Measurements from ENCODE around the gene HRAS.
"Not testable (repeated sequence)": the region's sequence is repeated elsewhere in the genome, so short reads cannot be mapped to it uniquely, and the experiment has no call there.

HRAS gene

DNA sequence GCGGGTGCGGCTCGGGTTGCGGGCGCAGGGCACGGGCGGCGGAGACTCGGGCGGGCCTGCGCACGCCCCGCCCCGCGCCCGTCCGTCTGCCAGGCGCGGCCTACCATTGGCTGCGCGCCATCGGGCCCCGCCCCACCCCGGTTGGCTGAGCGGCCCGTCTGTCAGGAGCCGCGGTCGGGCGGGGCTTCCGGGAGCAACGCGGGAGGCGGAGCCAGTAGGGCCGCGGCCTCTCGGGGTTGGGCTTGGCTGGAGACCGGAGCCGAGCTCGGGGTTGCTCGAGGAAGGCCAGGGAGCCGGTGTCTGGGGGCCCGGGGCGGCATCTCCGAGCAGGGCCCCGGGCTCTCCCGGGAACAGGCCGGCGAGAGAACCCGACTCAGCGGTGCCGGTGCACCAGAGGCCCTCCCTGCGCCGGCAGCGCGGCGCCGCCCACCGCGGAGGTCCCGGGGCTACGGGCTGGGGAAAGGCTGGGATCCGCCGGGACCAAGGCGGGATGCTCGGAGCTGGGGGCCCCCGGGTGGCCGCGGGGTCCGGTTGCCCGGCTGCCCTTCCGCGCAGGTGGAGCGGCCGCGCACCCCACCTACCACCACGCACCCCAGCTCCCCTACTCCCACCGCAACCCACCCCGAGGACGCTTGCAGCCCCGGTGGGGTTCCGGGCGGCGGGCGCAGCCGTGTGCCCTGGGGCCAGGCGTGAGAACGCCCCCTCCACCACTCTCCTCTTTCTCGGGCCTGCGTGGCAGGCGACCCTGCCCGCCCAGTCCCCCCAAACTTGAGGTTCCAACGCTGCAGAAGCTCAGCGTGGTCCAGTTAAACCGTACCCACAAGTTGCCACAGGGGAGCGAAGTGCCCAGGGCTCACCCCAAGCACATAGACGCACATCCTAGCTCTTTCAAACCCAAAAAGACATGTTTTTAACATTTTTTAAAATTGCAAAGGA, at the start of gene HRAS:
TSS of gene HRAS (minus strand) at position 58 of the 936 bp plus-strand sequence.
- DNase-seq (ENCODE audit: low read depth, low spot score): peak; percentile 89

DNA sequence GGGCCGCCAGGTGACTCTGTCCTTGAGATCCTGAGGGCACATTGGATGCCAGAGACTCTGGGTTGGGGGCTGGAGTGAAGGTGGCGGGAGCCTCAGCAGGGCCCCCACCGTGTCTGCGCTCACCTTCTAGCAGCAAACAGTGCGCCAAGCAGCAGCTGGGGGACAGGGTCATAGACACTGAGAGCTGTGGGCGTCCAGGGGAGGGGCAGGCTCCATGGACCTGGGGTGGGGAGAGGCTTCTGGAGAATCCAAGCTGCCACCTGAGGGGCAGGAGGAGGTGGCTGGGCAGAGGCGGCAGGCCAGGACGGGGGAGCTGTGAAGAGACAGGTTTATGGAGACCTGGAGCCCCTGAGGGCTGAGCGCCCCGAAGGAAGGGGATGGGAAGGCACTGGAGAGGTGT, 48.9 kb upstream of the HRAS start:
- DNase-seq (ENCODE audit: low read depth, low spot score): no peak

DNA sequence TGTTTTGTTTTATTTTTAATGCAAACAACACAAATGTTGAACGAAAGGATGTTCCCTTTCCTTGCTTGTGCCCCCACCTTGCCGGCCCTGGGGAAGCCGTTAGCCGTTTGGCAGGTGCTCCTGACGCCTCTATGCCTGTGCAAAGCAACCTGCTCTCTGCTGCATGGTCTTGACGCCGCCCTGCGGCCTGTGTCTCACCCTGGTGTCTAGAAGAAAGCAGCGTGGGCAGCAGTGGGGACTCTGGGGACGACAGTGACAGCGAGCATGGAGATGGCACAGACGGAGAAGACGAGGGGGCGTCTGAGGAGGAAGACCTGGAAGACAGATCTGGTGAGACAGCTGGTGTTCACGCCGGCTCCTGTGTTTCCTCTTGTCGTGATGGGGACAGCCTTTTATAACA, 46.4 kb upstream of the HRAS start:
- DNase-seq (ENCODE audit: low read depth, low spot score): no peak

DNA sequence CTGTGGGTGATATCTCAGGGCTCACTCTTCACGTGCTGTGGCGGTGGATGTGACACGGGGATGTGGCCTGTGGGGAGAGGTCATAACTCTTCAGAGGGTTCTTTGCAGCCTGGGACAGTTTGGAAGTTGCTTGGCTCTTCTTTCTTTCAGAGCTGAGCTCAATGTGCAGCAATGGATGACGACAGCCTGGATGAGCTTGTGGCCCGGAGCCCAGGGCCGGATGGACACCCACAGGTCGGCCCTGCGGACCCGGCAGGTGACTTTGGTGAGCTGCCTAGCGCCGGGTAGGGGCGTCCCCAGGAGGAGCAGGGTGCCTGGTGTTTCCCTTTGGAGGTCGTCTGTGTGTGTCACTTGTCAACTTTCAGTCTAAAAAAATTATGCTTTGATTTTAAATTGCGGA, 46.0 kb upstream of the HRAS start:
- no peak for DNase-seq (ENCODE audit: low read depth, low spot score)

DNA sequence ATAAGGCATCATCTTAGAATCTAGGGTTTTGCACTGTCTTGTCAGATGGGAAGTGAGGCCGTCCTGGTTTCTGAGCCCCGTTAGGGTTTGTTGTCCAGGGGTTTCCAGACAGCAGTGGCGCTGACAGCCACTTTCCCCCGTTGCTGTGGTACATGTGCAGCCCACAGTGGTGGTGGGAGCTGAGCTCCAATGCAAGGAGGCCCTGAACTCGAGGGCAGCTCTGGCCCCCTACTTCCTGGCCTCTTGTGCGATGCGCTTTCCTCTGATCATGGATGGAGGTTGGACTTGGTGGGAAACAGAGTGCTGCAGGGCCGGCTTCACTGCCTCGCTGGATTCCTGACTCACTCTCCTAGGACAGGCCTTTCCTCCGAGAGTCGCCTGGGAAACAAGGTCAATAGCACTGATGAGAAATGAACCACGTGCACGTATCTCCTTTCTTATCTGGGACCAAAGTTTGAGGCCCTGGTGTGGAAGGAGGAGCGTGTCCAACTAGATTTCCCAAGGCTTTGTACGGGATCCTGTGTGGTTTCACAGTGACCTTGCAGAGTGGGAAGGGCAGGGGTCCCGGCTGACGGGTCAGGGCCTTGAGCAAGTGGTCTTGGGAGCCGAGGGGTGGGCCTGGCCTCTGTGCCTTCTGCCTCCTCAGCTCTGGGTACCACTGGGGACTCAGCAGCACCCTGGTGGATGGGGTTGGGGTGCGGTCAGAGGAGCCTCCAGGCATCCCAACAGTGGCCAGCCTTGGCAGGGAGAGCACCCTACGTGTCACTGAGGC, 44.6 kb upstream of the HRAS start:
- no peak for DNase-seq (ENCODE audit: low read depth, low spot score)

DNA sequence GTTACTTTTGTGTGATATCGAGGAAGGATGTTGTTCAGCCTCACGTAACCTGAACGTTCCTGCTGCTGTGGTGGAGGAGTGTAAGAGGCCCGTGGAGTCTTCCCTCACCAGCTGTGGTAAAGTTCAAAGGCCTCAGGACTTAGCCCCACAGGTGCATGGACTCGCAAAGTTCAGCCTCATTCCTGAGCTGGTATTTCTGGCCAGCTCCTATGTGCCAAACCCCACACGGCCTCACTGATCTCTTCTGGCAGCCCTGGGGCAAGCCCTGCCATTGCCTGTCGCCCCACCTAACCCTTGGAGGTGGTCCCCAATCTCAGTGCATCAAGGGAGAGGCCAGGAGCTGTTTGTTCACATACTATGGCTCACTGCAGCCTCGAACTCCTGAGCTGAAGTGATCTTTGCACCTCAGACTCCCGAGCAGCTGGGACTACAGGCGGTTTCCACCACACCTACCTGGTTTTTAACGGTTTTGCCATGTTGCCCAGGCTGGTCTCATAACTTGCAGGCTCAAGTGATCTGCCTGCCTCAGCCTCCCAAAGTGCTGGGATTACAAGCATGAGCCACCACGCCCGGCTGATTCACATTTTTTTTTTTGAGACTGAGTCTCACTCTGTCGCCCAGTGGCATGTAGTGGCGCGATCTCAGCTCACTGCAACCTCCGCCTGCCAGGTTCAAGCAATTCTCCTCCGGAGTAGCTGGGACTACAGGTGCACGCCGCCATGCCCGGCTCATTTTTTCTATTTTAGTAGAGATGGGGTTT, 43.1 kb upstream of the HRAS start:
- DNase-seq (ENCODE audit: low read depth, low spot score): no peak

DNA sequence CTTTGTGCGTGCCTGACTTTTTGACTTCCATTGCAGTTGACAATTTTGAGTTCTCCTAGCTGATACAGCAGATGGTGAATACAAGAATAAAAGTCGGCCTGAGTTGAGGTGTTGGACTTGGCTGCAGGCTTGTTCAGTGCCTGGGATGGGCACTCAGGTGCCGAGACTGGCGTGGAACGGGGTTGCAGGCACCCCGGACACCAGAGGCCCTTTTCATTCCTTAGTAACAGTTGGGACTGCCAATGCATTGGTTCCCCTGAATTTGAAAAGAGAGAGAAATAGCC, 42.2 kb upstream of the HRAS start:
- DNase-seq (ENCODE audit: low read depth, low spot score): no peak

DNA sequence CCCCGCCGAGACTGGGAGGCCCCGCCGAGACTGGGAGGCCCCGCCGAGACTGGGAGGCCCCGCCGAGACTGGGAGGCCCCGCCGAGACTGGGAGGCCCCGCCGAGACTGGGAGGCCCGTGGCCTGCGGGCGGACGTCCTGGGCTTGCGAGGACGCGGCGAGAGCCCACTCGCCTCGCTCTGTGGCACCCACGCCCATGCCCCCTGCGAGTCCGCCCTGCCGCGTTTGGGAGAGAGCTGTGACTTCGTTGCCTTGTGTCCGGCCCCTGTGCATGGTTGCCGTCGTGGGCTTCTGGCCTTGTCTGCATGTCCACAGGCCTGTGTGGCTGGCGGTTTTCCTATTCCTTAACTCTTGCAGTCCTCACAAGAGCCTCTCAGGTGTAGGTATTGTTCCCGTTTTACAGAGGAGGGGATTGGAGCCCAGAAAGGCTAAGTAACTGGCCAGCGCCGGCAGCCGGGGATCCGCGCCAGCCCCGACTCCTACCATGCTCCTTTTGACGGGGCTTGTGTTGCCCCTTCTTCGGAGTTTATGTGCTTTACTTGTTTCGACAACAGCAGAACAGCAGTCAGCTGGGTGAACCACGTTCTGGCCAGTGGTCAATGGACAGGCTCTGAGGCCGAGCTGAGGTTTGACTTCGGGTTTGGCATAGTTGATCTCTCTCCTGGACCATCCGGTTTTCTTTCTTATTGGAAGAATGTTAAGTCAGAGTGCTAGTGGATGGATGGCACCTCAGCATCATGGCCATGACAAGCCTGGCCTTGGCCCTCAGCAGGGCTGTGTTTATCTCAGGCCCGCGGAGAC, 41.6 kb upstream of the HRAS start:
- no peak for DNase-seq (ENCODE audit: low read depth, low spot score)

DNA sequence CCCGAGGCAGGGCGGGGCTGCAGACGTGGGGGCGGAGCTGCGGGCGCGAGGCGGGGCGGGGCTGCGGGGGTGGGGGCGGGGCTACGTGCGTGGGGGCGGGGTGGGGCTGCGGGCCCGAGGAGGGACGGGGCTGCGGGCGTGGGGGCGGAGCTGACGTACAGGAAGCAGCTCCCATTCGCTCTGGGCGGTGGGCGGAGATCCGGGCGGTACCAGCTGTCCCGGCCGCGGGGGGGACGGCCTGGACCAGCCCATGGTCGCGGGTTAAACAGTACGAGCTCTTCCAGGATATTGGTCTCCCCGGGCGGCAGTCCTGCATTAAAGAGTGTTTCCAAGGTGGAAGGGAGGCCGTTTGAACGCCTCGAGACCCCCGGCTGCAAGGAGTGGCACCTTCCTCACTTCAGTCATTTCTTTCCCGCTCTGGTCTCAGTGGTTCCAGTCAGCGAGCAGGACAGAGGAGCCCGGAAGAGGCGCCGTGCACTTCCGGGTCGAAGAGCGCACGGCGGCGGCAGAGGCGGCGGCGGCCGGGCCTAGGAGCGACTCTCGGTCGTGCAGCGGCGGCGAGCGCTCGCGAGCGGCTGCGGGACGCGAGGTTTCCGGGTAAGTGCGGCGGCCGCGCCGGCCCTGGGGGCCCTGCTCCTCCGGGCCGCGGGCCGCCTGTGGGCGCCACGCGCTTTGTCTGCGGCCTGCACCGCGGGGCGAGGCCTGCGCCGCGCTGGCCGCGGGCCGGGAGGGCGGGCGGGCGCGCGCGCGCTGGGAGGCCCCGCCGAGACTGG, 40.8 kb upstream of the HRAS start, which contains the start of gene PHRF1:
TSS of gene PHRF1 (plus strand) at position 475 of the 773 bp plus-strand sequence. CDS start 5,043 bp downstream, outside the sequence.
- peak; percentile 91 for DNase-seq (ENCODE audit: low read depth, low spot score)

DNA sequence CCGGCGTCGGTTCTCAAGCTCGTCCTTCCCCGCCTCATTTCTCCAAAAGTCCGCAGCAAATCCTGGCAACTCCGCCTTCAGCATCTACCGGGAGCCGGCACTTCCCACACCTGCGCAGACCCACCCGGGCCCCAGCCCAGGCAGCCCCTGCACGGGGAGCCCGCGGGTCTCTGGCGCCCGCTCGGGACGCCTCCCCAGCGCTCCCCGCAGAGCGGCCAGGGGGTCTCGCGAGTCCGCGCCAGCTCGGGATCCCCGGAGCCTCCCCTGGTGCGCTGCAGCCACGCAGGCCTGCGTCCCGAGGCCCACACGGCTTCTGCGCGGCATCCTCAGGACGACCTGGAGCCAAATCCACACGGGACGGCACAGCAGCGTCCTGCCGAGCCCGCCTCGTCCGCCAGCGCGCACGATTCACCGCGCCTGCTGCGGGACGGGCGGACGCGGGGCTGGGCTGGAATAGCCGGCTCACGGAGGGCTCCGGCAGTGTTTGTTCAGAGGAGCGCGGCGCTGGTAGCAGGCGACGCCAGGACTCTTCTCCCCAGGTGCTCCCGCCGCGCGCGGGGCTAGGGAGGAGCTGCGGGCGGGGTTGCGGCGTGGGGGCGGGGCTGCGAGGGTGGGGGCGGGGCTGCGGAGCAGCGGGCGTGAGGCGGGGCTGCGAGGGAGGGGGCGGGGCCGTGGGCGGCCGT, 40.1 kb upstream of the HRAS start:
- no peak for DNase-seq (ENCODE audit: low read depth, low spot score)

DNA sequence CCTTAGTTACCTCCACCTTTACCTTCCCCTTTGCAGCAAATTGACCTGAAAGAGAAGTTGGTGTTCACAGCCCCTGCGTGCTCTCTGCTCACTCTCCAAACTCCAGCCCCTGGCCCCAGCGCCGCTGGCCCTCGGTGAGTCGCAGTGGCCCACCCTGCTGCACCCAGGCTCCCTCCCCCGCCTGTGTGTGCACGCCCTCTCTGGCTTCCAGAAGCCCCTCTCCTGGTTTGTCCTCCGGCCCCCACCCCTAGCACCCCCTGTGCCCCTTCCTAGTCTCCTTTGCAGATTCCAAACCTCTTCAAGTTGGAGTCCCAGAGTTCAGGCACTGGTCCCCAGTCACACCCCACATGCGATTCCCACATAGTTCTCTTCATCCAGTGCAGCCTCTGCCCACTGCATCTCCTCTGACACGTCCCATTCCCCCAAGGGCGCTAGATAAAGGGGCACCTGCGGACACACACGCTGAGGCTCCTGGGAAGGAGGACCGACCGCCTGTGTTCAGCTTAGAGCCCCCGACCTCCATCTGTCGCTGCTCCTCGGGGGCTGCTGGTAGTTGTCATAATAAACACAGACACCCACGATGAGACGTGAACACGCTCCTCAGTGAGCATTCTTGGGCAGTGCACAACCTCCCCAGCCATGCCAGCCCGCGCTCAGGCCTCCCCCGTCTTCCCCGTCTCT, 39.4 kb upstream of the HRAS start:
- DNase-seq (ENCODE audit: low read depth, low spot score): no peak

DNA sequence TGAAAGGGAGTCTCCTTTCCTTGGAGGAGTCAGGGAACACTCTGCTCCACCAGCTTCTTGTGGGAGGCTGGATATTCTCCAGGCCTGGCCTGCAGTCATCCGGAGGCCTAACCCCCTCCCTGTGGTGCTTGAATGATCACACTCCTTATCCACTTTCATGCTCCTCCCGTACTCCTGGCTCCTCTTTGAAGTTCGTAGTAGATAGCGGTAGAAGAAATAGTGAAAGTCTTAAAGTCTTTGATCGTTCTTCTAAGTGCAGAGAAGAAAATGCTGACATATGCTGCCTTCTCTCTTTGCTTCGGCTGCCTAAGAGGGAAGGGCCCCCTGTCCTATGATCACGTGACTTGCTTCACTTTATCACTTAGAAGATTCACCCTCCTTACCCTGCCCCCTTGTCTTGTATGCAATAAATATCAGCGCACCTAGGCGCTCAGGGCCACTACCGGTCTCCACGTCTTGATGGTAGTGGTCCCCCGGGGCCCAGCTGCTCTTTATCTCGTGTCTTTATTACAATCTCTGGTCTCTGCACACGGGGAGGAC, 38.7 kb upstream of the HRAS start:
- not testable (repeated sequence) for DNase-seq (ENCODE audit: low read depth, low spot score)

DNA sequence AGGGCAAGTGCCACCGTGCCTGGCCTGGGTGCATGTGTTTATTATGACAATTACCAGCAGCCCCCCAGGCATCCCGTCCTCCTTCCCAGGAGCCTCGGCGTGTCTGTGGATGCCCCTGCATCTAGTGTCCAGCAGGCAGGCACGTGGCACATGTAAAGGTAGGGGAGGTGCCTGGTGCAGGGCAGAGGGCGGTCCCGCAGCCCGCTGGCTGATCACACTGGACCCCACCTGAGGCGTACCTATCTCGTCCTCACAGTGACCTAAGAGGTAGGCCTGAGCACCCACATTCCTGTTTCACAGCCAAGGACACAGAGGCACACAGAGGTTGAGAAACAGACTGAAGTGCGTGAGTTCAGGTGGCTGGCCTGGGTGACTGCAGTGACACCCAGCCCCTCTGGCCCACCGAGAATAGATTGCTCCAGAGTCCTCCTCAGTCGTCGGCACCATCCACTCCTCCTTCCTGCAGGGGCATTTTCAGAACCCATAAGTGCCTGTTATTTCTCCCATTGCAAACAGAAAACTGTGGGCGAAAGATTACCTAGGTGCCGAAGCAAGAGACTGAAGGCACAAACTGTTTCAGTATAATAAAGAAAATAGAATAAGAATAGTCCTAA, 37.9 kb upstream of the HRAS start:
- no peak for DNase-seq (ENCODE audit: low read depth, low spot score)

DNA sequence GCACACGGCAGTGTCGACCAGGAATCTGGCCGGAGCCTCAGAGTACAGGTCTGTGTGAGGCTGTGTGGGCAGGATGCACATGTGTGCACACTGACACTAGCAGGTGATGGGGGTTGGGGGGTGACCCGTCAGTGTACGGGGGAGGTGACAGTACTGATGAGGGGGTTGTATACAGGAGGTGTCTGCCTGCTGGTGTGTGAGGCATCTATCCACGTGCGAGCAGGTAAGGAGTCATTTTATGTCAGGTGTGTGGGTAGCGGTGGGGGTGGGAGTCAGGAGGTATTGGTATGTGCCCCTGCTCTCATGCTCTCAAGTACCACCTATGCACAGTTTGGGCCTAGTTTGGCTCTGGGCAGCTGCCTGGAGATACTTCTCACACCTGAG, 36.4 kb upstream of the HRAS start:
- no peak for DNase-seq (ENCODE audit: low read depth, low spot score)

DNA sequence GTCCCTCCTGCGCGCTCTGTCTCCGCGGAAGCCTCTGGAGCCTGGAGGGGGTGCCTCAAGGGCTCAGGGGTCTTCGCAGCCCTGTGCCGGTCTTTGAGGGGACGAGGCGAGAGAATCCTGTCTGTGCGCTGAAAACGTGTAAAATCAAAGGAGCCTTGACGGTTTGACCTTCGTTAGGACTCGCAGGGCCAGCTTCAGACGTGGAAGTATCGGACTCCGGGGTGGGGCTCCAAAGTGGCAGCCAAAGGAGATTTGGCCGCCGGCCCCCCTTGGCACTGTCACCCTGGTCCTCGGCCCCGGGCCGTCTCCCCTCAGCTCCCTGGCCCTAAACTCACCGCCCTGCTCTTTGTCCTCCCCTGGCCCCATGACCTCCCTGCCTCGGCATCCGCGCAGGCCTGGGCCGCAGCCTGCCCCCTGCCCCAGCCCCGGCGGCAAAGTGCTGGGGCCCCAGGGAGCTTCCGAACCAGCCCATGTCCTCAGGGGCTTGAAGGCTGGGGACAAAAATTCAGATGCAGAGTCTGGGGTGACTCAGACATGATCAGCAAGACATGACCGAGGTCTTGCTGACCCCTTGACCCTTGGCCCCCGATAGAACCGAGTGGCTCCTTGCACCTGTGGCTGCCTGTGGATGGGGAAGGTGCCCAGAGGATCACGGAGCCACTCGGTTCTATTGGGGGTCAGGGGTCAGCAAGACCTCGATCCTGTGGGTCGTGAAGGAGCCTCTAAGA, 33.9 kb upstream of the HRAS start:
- no peak for DNase-seq (ENCODE audit: low read depth, low spot score)

DNA sequence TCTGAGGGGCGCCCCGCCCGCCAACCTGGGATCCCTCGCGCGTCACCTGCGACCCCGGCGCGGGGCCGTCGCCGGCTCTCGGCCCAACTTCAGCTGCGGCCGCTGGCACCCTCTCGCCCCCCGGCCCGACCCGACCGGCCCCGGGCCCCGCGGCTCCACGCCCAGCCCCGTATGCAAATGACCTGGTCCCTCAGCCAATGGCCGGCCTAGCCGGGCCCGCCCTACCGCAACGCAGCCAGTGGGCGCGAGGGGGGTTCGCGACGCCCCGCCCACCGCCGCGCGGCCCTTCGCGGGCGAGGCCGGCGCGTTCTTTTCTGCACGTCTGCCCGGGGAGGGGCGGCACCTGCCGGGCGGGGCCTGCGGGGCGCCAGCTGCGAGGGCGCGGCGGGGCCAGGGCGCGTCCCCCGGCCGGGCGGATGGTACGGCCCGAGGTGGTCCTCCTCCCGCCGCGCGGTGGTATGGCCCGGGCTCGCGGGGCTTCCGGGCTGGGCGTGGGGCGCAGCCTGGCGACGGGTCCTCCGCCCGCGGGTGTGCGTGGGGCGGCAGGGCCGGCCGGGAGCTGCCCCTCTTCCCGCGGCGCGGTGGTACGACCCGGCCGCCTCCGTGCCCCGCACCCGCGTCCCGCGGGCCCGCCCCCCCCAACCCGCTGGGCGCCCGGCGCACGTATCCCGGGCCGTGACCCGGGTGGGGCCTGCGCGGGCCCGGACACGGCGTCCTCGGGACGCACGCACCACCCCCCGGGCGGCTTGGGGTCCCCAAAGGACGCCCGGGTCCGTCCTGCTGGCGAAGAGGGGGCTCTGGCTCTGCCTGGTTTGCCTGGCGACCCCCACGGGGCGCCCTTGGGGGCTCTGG, 33.2 kb upstream of the HRAS start:
- peak; percentile 77 for DNase-seq (ENCODE audit: low read depth, low spot score)
